Measurements from ENCODE around the gene ZBTB20. TPM values are rescaled to one million over a fixed set of nuclear protein-coding genes. Genes with fewer than 3 reads are reported as not detected.

Gene ZBTB20
- total RNA-seq, 1 experiment from 2014 or later, result 3.7 TPM

DNA sequence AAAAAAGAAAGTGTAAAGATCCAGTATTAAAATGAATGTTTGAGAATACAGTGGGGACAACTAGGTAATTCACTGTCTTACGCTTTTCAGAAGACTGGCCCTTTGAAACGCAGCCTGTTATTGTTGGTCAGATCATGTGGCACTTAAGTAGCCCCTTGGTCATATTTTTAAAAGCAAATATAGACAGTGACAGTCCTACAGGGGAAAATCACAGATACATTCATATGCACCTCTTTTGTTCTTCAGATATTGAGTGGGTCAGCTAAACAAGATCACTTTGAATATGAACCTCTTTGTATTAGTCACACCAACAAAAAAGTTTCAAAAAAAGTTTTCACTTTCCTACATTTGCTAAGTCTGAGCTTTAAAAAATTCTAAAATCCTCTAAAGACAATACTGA lies 817.3 kb downstream of the ZBTB20 start:
- ATAC-seq, result no peak

DNA sequence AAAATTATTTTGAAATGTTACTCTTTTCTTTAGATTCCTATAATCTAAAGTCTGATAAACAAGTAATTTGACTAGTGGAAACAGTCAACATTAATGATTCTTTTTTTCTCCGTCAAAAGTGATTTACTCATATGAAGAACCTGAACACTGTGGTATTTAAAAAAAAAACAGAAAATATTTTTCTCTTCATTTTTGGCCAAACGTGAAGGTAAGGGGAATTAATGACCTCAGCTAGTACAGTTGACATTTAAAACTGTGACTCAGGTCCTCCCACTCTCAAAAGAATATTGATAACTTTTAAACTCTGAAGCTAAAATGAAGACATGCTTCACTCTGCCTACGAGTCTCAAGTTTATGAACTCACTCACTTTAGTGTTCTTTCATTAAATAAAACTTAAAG lies 818.7 kb downstream of the ZBTB20 start:
- Histone ChIP-seq H3K9me3 (ENCODE audit: low read length) (no peaks in the 10 kb centered on the region), H2AFZ (ENCODE audit: low read length) (no peak overlapping the region), H3K4me2 (ENCODE audit: low read length) (no peak overlapping the region), H3K79me2 (ENCODE audit: low read length) (no peaks in the 10 kb centered on the region), H3K27ac (ENCODE audit: low read length) (no peak overlapping the region), H3K4me3 (ENCODE audit: low read length) (no peak overlapping the region), H3F3A (ENCODE audit: low read length, unreplicated experiment) (no peaks in the 10 kb centered on the region), H4K20me1 (ENCODE audit: low read length) (no peaks in the 10 kb centered on the region), H3K27me3 (ENCODE audit: low read length) (0 out of 2 replicates have a peak, but pooled peaks cover 5% of the 10 kb centered on the region), H3K36me3 (ENCODE audit: low read depth, low read length) (no peaks in the 10 kb centered on the region), H3K9me2 (replicated peaks; ENCODE audit: low read length) (no peaks in the 10 kb centered on the region), H3K9ac (ENCODE audit: low read length) (no peak overlapping the region), H3K4me1 (ENCODE audit: insufficient read depth, low read length) (no peaks in the 10 kb centered on the region)
- ChIA-PET CTCF (no interaction called here), POLR2A (ENCODE audit: unreplicated experiment) (no interaction called here)
- DNase-seq (no peak), ATAC-seq (no peak)
- BruUV-seq (replicated peaks), result no TSS peak
- intact Hi-C loops (cut with micrococcal nuclease), result no loop called here
- TF ChIP-seq EZH2 (IDR thresholded peaks at IDR 0.05; ENCODE audit: low read length, unreplicated experiment) (no peak), EZH2phosphoT487 (IDR thresholded peaks at IDR 0.05; ENCODE audit: borderline replicate concordance, low read length) (no peak)
- TF ChIP-seq, protein P1, sequence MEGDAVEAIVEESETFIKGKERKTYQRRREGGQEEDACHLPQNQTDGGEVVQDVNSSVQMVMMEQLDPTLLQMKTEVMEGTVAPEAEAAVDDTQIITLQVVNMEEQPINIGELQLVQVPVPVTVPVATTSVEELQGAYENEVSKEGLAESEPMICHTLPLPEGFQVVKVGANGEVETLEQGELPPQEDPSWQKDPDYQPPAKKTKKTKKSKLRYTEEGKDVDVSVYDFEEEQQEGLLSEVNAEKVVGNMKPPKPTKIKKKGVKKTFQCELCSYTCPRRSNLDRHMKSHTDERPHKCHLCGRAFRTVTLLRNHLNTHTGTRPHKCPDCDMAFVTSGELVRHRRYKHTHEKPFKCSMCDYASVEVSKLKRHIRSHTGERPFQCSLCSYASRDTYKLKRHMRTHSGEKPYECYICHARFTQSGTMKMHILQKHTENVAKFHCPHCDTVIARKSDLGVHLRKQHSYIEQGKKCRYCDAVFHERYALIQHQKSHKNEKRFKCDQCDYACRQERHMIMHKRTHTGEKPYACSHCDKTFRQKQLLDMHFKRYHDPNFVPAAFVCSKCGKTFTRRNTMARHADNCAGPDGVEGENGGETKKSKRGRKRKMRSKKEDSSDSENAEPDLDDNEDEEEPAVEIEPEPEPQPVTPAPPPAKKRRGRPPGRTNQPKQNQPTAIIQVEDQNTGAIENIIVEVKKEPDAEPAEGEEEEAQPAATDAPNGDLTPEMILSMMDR (conservative IDR thresholded peaks at IDR 0.05; ENCODE audit: low read depth, low read length), result no peak

More for the DNA sequence above, 817.3 kb downstream of the ZBTB20 start:
- Histone ChIP-seq H3K9me3 (ENCODE audit: low read length) (no peaks in the 10 kb centered on the region), H2AFZ (ENCODE audit: low read length) (no peak overlapping the region), H3K4me1 (ENCODE audit: insufficient read depth, low read length) (no peaks in the 10 kb centered on the region), H4K20me1 (ENCODE audit: low read length) (no peaks in the 10 kb centered on the region), H3F3A (ENCODE audit: low read length, unreplicated experiment) (no peaks in the 10 kb centered on the region), H3K36me3 (ENCODE audit: low read depth, low read length) (no peaks in the 10 kb centered on the region), H3K4me2 (ENCODE audit: low read length) (no peak overlapping the region), H3K79me2 (ENCODE audit: low read length) (no peaks in the 10 kb centered on the region), H3K27ac (ENCODE audit: low read length) (no peak overlapping the region), H3K4me3 (ENCODE audit: low read length) (no peak overlapping the region), H3K9me2 (replicated peaks; ENCODE audit: low read length) (no peaks in the 10 kb centered on the region), H3K27me3 (ENCODE audit: low read length) (0 out of 2 replicates have a peak, but pooled peaks cover 5% of the 10 kb centered on the region), H3K9ac (ENCODE audit: low read length) (no peak overlapping the region)
- TF ChIP-seq, protein P1 (conservative IDR thresholded peaks at IDR 0.05; ENCODE audit: low read depth, low read length), result no peak
- no peak for TF ChIP-seq EZH2phosphoT487 (IDR thresholded peaks at IDR 0.05; ENCODE audit: borderline replicate concordance, low read length)
- no peak for TF ChIP-seq EZH2 (IDR thresholded peaks at IDR 0.05; ENCODE audit: low read length, unreplicated experiment)
- DNase-seq, result no peak
- no TSS peak for BruUV-seq (replicated peaks)
- ChIA-PET CTCF (interaction anchor here (0.5 kb wide), 1 partner anchor 9 kb away, joined by 5 read pairs; no protein-coding TSS in a partner anchor), POLR2A (ENCODE audit: unreplicated experiment) (no interaction called here)
- intact Hi-C loops (cut with micrococcal nuclease), result no loop called here

DNA sequence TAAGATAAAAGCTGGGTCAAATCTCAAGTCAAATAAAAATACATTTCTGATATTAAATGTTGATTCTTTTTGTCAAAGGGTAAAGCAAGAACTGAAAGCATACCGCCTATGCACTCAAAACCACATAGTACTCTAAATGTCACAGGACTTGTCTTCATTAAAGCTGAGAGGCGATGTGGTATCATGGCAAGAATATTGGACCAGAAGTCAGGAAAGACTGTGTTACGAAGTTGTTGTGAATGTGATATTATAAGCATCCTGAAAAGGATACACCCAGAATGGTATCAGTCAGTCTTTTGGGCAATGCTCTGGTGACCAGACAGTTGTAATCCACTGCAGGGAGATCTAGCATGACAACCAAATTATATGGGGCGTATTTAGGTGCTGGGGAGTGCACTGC lies 819.4 kb downstream of the ZBTB20 start:
- Histone ChIP-seq H3K27me3 (ENCODE audit: low read length) (0 out of 2 replicates have a peak, but pooled peaks cover 5% of the 10 kb centered on the region), H3K79me2 (ENCODE audit: low read length) (no peaks in the 10 kb centered on the region), H3K9me3 (ENCODE audit: low read length) (no peaks in the 10 kb centered on the region), H4K20me1 (ENCODE audit: low read length) (no peaks in the 10 kb centered on the region), H3F3A (ENCODE audit: low read length, unreplicated experiment) (no peaks in the 10 kb centered on the region), H3K27ac (ENCODE audit: low read length) (no peak overlapping the region), H3K4me3 (ENCODE audit: low read length) (no peak overlapping the region), H3K4me2 (ENCODE audit: low read length) (no peak overlapping the region), H2AFZ (ENCODE audit: low read length) (no peak overlapping the region), H3K9ac (ENCODE audit: low read length) (no peak overlapping the region), H3K9me2 (replicated peaks; ENCODE audit: low read length) (no peaks in the 10 kb centered on the region), H3K4me1 (ENCODE audit: insufficient read depth, low read length) (no peaks in the 10 kb centered on the region), H3K36me3 (ENCODE audit: low read depth, low read length) (no peaks in the 10 kb centered on the region)
- POLR2A ChIA-PET (ENCODE audit: unreplicated experiment), result no interaction called here
- CTCF ChIA-PET, result no interaction called here
- intact Hi-C loops (cut with micrococcal nuclease), result no loop called here
- TF ChIP-seq EZH2phosphoT487 (IDR thresholded peaks at IDR 0.05; ENCODE audit: borderline replicate concordance, low read length) (no peak), EZH2 (IDR thresholded peaks at IDR 0.05; ENCODE audit: low read length, unreplicated experiment) (no peak)
- TF ChIP-seq, protein P1 (conservative IDR thresholded peaks at IDR 0.05; ENCODE audit: low read depth, low read length), result no peak
- BruUV-seq (replicated peaks), result no TSS peak
- DNase-seq (no peak), ATAC-seq (no peak)

Data from PC-3 (cell line).